HEK293 (cell line): Measurements from ENCODE around the gene PLEKHB1.

Source experiments
- CTCF ChIA-PET: fragments of 350-600 bp; formaldehyde crosslinking; extraction: SDS; loops from one replicate; lab custom pipeline; 2021; ENCODE audit warnings: antibody characterized with exemption; lab: Yijun Ruan, JAX
- POLR2A ChIA-PET: fragments of 300-600 bp; formaldehyde crosslinking; extraction: SDS; loops from one replicate; lab custom pipeline; 2020; ENCODE audit warnings: antibody characterized with exemption, inconsistent platforms; lab: Yijun Ruan, JAX
- H3K27ac ChIP-seq: fragments of 200-500 bp; sonication (Bioruptor generic); 2 replicates; pipeline ENCODE4 v1.5.1; 2014; ENCODE audit warnings: low read depth, low read length, control low read depth, inconsistent platforms; ENCODE audit errors: extremely low read depth
- H3K36me3 ChIP-seq, 2 experiments: fragments of 200-500 bp in 1 of 2; sonication (Bioruptor generic) in 1 of 2; 1 replicate in 1 of 2; 2 replicates in 1 of 2; pipeline ENCODE4 v1.5.1; 2014 to 2017; ENCODE audit warnings: inconsistent platforms in 2 of 2, low read length in 2 of 2; ENCODE audit not compliant: control insufficient read depth in 2 of 2, insufficient read depth in 1 of 2
- H3K4me1 ChIP-seq: fragments of 200-500 bp; sonication (Bioruptor generic); 2 replicates; pipeline ENCODE4 v1.5.1; 2014; ENCODE audit warnings: mild to moderate bottlenecking, low read length, inconsistent platforms; ENCODE audit not compliant: control insufficient read depth, insufficient read depth
- H3K4me3 ChIP-seq: 2 replicates; pipeline ENCODE4 v1.5.1; 2011; ENCODE audit warnings: low read depth, mild to moderate bottlenecking, control low read depth, low read length, moderate library complexity
- H3K9me3 ChIP-seq: fragments of 200-500 bp; sonication (Bioruptor generic); 2 replicates; pipeline ENCODE4 v1.5.1; 2014; ENCODE audit warnings: low read depth, low read length, inconsistent platforms; ENCODE audit not compliant: control insufficient read depth, insufficient read depth
- HIC1 ChIP-seq: fragments of 450-650 bp; formaldehyde crosslinking; IDR thresholded peaks from 2 replicates; pipeline ENCODE4 v1.5.1; 2016; ENCODE audit warnings: missing biosample characterization, missing genetic modification characterization
- KLF16 ChIP-seq: fragments of 450-650 bp; formaldehyde crosslinking; IDR thresholded peaks from 2 replicates; pipeline ENCODE4 v1.5.1; 2017; ENCODE audit warnings: missing biosample characterization, missing genetic modification characterization
- KLF7 ChIP-seq: fragments of 450-650 bp; formaldehyde crosslinking; IDR thresholded peaks from 2 replicates; pipeline ENCODE4 v1.5.1; 2016; ENCODE audit warnings: missing biosample characterization, missing genetic modification characterization, borderline replicate concordance
- MEIS1 ChIP-seq: sonication (generic); formaldehyde crosslinking; IDR thresholded peaks from 2 replicates; pipeline ENCODE4 v1.8.1; 2022; ENCODE audit warnings: missing genetic modification reagents, mild to moderate bottlenecking, borderline replicate concordance
- TCF7L2 ChIP-seq: IDR thresholded peaks from 2 replicates; pipeline ENCODE4 v1.6.1; 2011; ENCODE audit warnings: low read depth, mild to moderate bottlenecking, inconsistent platforms, low read length, moderate library complexity, borderline replicate concordance
- ZBTB48 ChIP-seq: fragments of 450-650 bp; formaldehyde crosslinking; IDR thresholded peaks from 2 replicates; pipeline ENCODE4 v1.5.1; 2016; ENCODE audit warnings: missing biosample characterization, missing genetic modification characterization
- ZBTB7A ChIP-seq: fragments of 450-650 bp; formaldehyde crosslinking; IDR thresholded peaks from 2 replicates; pipeline ENCODE4 v1.5.1; 2016; ENCODE audit warnings: low read depth, missing biosample characterization, missing genetic modification characterization
- ZFP41 ChIP-seq: fragments of 450-650 bp; formaldehyde crosslinking; IDR thresholded peaks from 2 replicates; pipeline ENCODE4 v1.5.1; 2016; ENCODE audit warnings: missing biosample characterization, missing genetic modification characterization, borderline replicate concordance
- ZNF140 ChIP-seq: fragments of 450-650 bp; formaldehyde crosslinking; IDR thresholded peaks from 2 replicates; pipeline ENCODE4 v1.5.1; 2016; ENCODE audit warnings: missing biosample characterization, missing genetic modification characterization
- ZNF155 ChIP-seq: fragments of 450-650 bp; formaldehyde crosslinking; IDR thresholded peaks from 2 replicates; pipeline ENCODE4 v1.5.1; 2016; ENCODE audit warnings: missing biosample characterization, missing genetic modification characterization
- ZNF184 ChIP-seq: fragments of 450-650 bp; IDR thresholded peaks from 2 replicates; pipeline ENCODE4 v1.5.1; 2018; ENCODE audit warnings: missing biosample characterization, mild to moderate bottlenecking, missing genetic modification characterization
- ZNF239 ChIP-seq: fragments of 450-650 bp; formaldehyde crosslinking; IDR thresholded peaks from 2 replicates; pipeline ENCODE4 v1.5.1; 2016; ENCODE audit warnings: missing biosample characterization, missing genetic modification characterization
- ZNF274 ChIP-seq, 2 experiments: fragments of 200-500 bp in 1 of 2; fragments of 450-650 bp in 1 of 2; sonication (Bioruptor generic) in 1 of 2; formaldehyde crosslinking in 1 of 2; IDR thresholded peaks; 2 replicates each; pipeline versions ENCODE4 v1.5.1 to v1.6.1; 2014 to 2016; ENCODE audit warnings: borderline replicate concordance in 1 of 2, inconsistent platforms in 1 of 2, low read length in 1 of 2, missing biosample characterization in 1 of 2, missing genetic modification characterization in 1 of 2
- ZNF311 ChIP-seq: fragments of 450-650 bp; formaldehyde crosslinking; IDR thresholded peaks from 2 replicates; pipeline ENCODE4 v1.5.1; 2017; ENCODE audit warnings: missing biosample characterization, missing genetic modification characterization, borderline replicate concordance
- ZNF529 ChIP-seq: fragments of 450-650 bp; formaldehyde crosslinking; IDR thresholded peaks from 2 replicates; pipeline ENCODE4 v1.5.1; 2017; ENCODE audit warnings: missing genetic modification characterization, missing biosample characterization; ENCODE audit not compliant: insufficient replicate concordance
- ZNF596 ChIP-seq: fragments of 450-650 bp; IDR thresholded peaks from 2 replicates; pipeline ENCODE4 v1.5.0; 2018; ENCODE audit warnings: missing biosample characterization, mild to moderate bottlenecking, missing genetic modification characterization, moderate library complexity
- ZNF629 ChIP-seq: fragments of 450-650 bp; formaldehyde crosslinking; IDR thresholded peaks from 2 replicates; pipeline ENCODE4 v1.5.1; 2017; ENCODE audit warnings: missing biosample characterization, missing genetic modification characterization
- ZNF670 ChIP-seq: fragments of 450-650 bp; formaldehyde crosslinking; IDR thresholded peaks from 2 replicates; pipeline ENCODE4 v1.5.1; 2016; ENCODE audit warnings: missing biosample characterization, missing genetic modification characterization, low read depth
- ZNF747 ChIP-seq: fragments of 450-650 bp; formaldehyde crosslinking; IDR thresholded peaks from 2 replicates; pipeline ENCODE4 v1.5.1; 2016; ENCODE audit warnings: missing biosample characterization, missing genetic modification characterization
- ZNF776 ChIP-seq: fragments of 450-650 bp; formaldehyde crosslinking; IDR thresholded peaks from 2 replicates; pipeline ENCODE4 v1.5.0; 2017; ENCODE audit warnings: missing biosample characterization, missing genetic modification characterization, borderline replicate concordance
- ZNF777 ChIP-seq: fragments of 450-650 bp; formaldehyde crosslinking; IDR thresholded peaks from 2 replicates; pipeline ENCODE4 v1.5.1; 2017; ENCODE audit warnings: missing biosample characterization, missing genetic modification characterization, borderline replicate concordance
- ZNF843 ChIP-seq: fragments of 450-650 bp; formaldehyde crosslinking; IDR thresholded peaks from 2 replicates; pipeline ENCODE4 v1.5.1; 2016; ENCODE audit warnings: missing biosample characterization, missing genetic modification characterization
- ZSCAN18 ChIP-seq: fragments of 450-650 bp; formaldehyde crosslinking; IDR thresholded peaks from 2 replicates; pipeline ENCODE4 v1.5.1; 2016; ENCODE audit warnings: missing biosample characterization, missing genetic modification characterization
- ZXDB ChIP-seq: fragments of 450-650 bp; formaldehyde crosslinking; IDR thresholded peaks from 2 replicates; pipeline ENCODE4 v1.5.1; 2016; ENCODE audit warnings: missing biosample characterization, missing genetic modification characterization
- TF ChIP-seq, protein P1 (sequence below): fragments of 450-650 bp; formaldehyde crosslinking; IDR thresholded peaks from 2 replicates; pipeline ENCODE4 v1.5.1; 2016; ENCODE audit warnings: missing biosample characterization, missing genetic modification characterization

PLEKHB1 gene

GRCh38 chr11:73651252-73651651 is 4.9 kb downstream of the PLEKHB1 start:
- no peak for TF ChIP-seq KLF16 (tag by site-specific recombination)
- no peak for TF ChIP-seq ZFP41
- TF ChIP-seq ZNF140 = no peak
- no peak for TF ChIP-seq ZNF747
- no peak for TF ChIP-seq ZNF529 (tag by site-specific recombination)
- TF ChIP-seq ZNF670 (tag by site-specific recombination) = no peak
- TF ChIP-seq, protein P1, sequence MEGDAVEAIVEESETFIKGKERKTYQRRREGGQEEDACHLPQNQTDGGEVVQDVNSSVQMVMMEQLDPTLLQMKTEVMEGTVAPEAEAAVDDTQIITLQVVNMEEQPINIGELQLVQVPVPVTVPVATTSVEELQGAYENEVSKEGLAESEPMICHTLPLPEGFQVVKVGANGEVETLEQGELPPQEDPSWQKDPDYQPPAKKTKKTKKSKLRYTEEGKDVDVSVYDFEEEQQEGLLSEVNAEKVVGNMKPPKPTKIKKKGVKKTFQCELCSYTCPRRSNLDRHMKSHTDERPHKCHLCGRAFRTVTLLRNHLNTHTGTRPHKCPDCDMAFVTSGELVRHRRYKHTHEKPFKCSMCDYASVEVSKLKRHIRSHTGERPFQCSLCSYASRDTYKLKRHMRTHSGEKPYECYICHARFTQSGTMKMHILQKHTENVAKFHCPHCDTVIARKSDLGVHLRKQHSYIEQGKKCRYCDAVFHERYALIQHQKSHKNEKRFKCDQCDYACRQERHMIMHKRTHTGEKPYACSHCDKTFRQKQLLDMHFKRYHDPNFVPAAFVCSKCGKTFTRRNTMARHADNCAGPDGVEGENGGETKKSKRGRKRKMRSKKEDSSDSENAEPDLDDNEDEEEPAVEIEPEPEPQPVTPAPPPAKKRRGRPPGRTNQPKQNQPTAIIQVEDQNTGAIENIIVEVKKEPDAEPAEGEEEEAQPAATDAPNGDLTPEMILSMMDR = no peak
- no peak for TF ChIP-seq ZNF184 (tag by site-specific recombination)
- no peak for TF ChIP-seq ZNF777
- TF ChIP-seq ZNF155 = no peak
- no peak for TF ChIP-seq ZNF596 (tag by site-specific recombination)
- H3K4me1 ChIP-seq = no peaks in the 10 kb centered on the region
- CTCF ChIA-PET = interaction anchor here (0.7 to 2.3 kb wide), 2 partner anchors 25 to 250 kb away, joined by 5 to 11 read pairs; no protein-coding TSS in a partner anchor
- H3K36me3 ChIP-seq = peaks cover 0 to 3% of the 10 kb centered on the region in 2 experiments; a peak in 1 of 3 replicates
- H3K9me3 ChIP-seq = no peaks in the 10 kb centered on the region
- H3K4me3 ChIP-seq = no peak overlapping the region
- no peak overlapping the region for H3K27ac ChIP-seq
- POLR2A ChIA-PET = no interaction called here

DNA sequence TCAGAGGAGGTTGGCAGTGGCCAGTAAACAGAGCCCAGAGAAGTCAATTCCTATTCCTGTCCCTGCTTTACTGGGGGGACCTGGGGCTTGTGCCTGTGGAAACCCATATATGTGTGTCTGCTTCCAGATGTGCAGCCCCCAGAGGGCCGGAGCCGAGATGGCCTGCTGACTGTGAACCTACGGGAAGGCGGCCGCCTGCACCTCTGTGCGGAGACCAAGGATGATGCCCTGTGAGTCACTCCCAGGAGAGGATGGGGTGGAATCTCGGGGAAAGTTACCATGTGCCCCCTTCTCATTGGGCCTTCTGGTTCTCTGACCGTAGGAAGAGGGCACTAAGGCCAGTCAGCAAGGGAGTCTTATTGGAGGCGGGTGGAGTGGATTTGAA is 5.3 kb downstream of the PLEKHB1 start:
- Histone ChIP-seq H3K27ac (no peak overlapping the region), H3K9me3 (no peaks in the 10 kb centered on the region), H3K4me1 (no peaks in the 10 kb centered on the region), H3K4me3 (no peak overlapping the region), H3K36me3 (peaks cover 0 to 3% of the 10 kb centered on the region in 2 experiments; a peak in 1 of 3 replicates)
- ChIA-PET POLR2A (no interaction called here), CTCF (no interaction called here)
- TF ChIP-seq HIC1 (tag by site-specific recombination) (no peak), ZNF776 (no peak), ZXDB (tag by site-specific recombination) (no peak), ZBTB48 (tag by site-specific recombination) (no peak), ZNF239 (tag by site-specific recombination) (no peak), KLF16 (tag by site-specific recombination) (no peak), ZBTB7A (tag by site-specific recombination) (no peak), ZNF311 (tag by site-specific recombination) (no peak), ZNF274 (IDR thresholded peaks at IDR 0.05; ENCODE audit: low read length) (no peak), ZNF274 (tag by site-specific recombination; IDR thresholded peaks at IDR 0.05; ENCODE audit: borderline replicate concordance) (no peak), KLF7 (tag by site-specific recombination) (no peak), MEIS1 (CRISPR knock-in tag) (no peak), ZNF629 (tag by site-specific recombination) (no peak), ZNF843 (tag by site-specific recombination) (no peak), ZSCAN18 (tag by site-specific recombination) (no peak), TCF7L2 (no peak)
